Measurements from ENCODE around the gene PMP22.

The PMP22 gene

GRCh38 chr17:15256689-15257088 lies 8.4 kb downstream of the PMP22 start:
- no peak for TF ChIP-seq FOXP2 (optimal IDR thresholded peaks at IDR 0.05; ENCODE audit: borderline replicate concordance, extremely low read depth, extremely low read length, insufficient read depth)
- no peak for TF ChIP-seq SIN3A (IDR thresholded peaks at IDR 0.05; ENCODE audit: borderline replicate concordance, insufficient read depth, low read length)
- no peak for TF ChIP-seq POLR2AphosphoS5 (IDR thresholded peaks at IDR 0.05; ENCODE audit: low read depth, low read length)
- TF ChIP-seq TAF1 (IDR thresholded peaks at IDR 0.05; ENCODE audit: borderline replicate concordance, insufficient read depth, low read length), result no peak
- no peak for TF ChIP-seq REST (IDR thresholded peaks at IDR 0.05; ENCODE audit: insufficient read depth in 1 of 2, low read depth in 2 of 2, low read length in 2 of 2)

- TF ChIP-seq FOXP2 (optimal IDR thresholded peaks at IDR 0.05; ENCODE audit: borderline replicate concordance, extremely low read depth, extremely low read length, insufficient read depth), result no peak
- no peak for TF ChIP-seq TAF1 (IDR thresholded peaks at IDR 0.05; ENCODE audit: borderline replicate concordance, insufficient read depth, low read length)
- no peak for TF ChIP-seq POLR2AphosphoS5 (IDR thresholded peaks at IDR 0.05; ENCODE audit: low read depth, low read length)
- TF ChIP-seq REST (IDR thresholded peaks at IDR 0.05; ENCODE audit: insufficient read depth in 1 of 2, low read depth in 2 of 2, low read length in 2 of 2), result no peak
These were observed 9.2 kb downstream of the PMP22 start for GRCh38 chr17:15255713-15256454.

GRCh38 chr17:15250135-15250860 lies 14.8 kb downstream of the PMP22 start:
- no peak for TF ChIP-seq TAF1 (IDR thresholded peaks at IDR 0.05; ENCODE audit: borderline replicate concordance, insufficient read depth, low read length)
- no peak for TF ChIP-seq REST (IDR thresholded peaks at IDR 0.05; ENCODE audit: insufficient read depth in 1 of 2, low read depth in 2 of 2, low read length in 2 of 2)
- TF ChIP-seq FOXP2 (optimal IDR thresholded peaks at IDR 0.05; ENCODE audit: borderline replicate concordance, extremely low read depth, extremely low read length, insufficient read depth), result no peak
- no peak for TF ChIP-seq SIN3A (IDR thresholded peaks at IDR 0.05; ENCODE audit: borderline replicate concordance, insufficient read depth, low read length)
- TF ChIP-seq POLR2AphosphoS5 (IDR thresholded peaks at IDR 0.05; ENCODE audit: low read depth, low read length), result no peak

- TF ChIP-seq POLR2AphosphoS5 (IDR thresholded peaks at IDR 0.05; ENCODE audit: low read depth, low read length) (no peak), REST (IDR thresholded peaks at IDR 0.05; ENCODE audit: insufficient read depth in 1 of 2, low read depth in 2 of 2, low read length in 2 of 2) (no peak), FOXP2 (optimal IDR thresholded peaks at IDR 0.05; ENCODE audit: borderline replicate concordance, extremely low read depth, extremely low read length, insufficient read depth) (no peak), SIN3A (IDR thresholded peaks at IDR 0.05; ENCODE audit: borderline replicate concordance, insufficient read depth, low read length) (no peak)
These were observed 15.6 kb downstream of the PMP22 start for GRCh38 chr17:15249487-15249886.

Data from PFSK-1 (cell line).